Tibial nerve (tissue), 3 donors: ENCODE measurements around the gene ADSS1.

Experiments
- POLR2A ChIP-seq, 2 donors: fragments of 450-650 bp; IDR thresholded peaks; one replicate each; pipeline ENCODE4 v1.6.1; 2017; ENCODE audit warnings: antibody characterized with exemption in 2 of 2, mild to moderate bottlenecking in 2 of 2, moderate library complexity in 2 of 2
- TF ChIP-seq, protein P1 (sequence below), 5 experiments: fragments of 200-600 bp in 3 of 5; fragments of 450-650 bp in 2 of 5; sonication (generic) in 3 of 5; IDR thresholded peaks; one replicate each; pipeline ENCODE4 v1.5.1; 2016 to 2019; ENCODE audit warnings: antibody characterized with exemption in 5 of 5, mild to moderate bottlenecking in 3 of 5, moderate library complexity in 2 of 5

DNA sequence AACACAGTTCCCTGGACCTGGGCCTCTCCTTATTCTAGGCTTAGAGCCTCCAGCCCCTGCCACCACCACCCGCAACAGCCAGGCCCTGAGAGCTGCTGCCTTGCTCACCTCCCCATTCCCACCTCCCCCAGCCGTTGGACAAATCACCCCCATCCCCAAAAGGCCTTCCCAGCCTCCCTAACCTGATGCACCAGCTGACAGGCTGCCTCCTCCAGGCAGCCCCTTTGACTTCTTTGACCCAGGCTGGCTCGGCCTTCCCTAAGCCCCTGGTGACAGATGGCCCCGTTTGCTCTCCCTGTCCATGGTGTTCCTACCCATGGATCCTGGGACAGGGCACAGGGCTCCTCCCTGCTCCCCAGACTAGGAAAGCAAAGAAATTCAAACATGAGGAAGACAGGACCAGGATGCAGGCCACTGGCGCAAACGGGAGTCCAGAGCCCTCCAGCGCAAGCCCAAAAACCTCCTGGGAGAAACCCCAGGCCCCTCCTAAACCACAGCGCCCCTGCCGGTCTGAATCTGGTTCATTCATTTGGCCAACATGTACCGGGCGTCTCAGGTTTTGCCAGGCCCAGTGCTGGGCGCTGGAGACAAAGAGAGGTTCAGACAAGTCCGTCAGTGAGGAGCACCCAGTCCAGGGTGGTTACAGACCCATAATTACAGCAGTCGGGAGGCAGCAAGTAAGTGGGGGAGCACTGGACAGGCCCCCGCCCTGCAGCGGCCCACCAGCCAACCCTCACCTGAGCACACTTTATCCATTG lies 69.1 kb downstream of the ADSS1 start:
- TF ChIP-seq, protein P1, sequence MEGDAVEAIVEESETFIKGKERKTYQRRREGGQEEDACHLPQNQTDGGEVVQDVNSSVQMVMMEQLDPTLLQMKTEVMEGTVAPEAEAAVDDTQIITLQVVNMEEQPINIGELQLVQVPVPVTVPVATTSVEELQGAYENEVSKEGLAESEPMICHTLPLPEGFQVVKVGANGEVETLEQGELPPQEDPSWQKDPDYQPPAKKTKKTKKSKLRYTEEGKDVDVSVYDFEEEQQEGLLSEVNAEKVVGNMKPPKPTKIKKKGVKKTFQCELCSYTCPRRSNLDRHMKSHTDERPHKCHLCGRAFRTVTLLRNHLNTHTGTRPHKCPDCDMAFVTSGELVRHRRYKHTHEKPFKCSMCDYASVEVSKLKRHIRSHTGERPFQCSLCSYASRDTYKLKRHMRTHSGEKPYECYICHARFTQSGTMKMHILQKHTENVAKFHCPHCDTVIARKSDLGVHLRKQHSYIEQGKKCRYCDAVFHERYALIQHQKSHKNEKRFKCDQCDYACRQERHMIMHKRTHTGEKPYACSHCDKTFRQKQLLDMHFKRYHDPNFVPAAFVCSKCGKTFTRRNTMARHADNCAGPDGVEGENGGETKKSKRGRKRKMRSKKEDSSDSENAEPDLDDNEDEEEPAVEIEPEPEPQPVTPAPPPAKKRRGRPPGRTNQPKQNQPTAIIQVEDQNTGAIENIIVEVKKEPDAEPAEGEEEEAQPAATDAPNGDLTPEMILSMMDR (IDR thresholded peaks at IDR 0.05): no peak
- no peak for TF ChIP-seq POLR2A (IDR thresholded peaks at IDR 0.05)
